OCI-LY1 (cell line): ENCODE data around the gene NACC2.

Source experiments
- H2AFZ ChIP-seq: fragments of 200-600 bp; sonication (generic), shearing (Covaris generic); 2 replicates; pipeline ENCODE4 v1.6.0; 2014; ENCODE audit warnings: antibody characterized with exemption, mild to moderate bottlenecking, low read length
- H3F3A ChIP-seq: fragments of 200-600 bp; sonication (generic), shearing (Covaris generic); 2 replicates; pipeline ENCODE4 v1.6.0; 2014; ENCODE audit warnings: mild to moderate bottlenecking, antibody characterized with exemption, low read length, moderate library complexity; ENCODE audit not compliant: insufficient read depth
- H3K27ac ChIP-seq: fragments of 200-600 bp; sonication (generic); 2 replicates; pipeline ENCODE4 v1.5.1; 2014; ENCODE audit warnings: low read length, mixed run types, mild to moderate bottlenecking, low read depth; ENCODE audit not compliant: poor library complexity, severe bottlenecking
- H3K27me3 ChIP-seq: fragments of 200-600 bp; sonication (generic); 2 replicates; pipeline ENCODE4 v1.6.0; 2014; ENCODE audit warnings: antibody characterized with exemption, mild to moderate bottlenecking, low read length, moderate library complexity; ENCODE audit not compliant: insufficient read depth
- H3K36me3 ChIP-seq: fragments of 200-600 bp; sonication (generic); 2 replicates; pipeline ENCODE4 v1.6.1; 2014; ENCODE audit warnings: mild to moderate bottlenecking, antibody characterized with exemption, low read length, moderate library complexity, mixed read lengths; ENCODE audit not compliant: insufficient read depth
- H3K4me1 ChIP-seq: fragments of 200-600 bp; sonication (generic); 2 replicates; pipeline ENCODE4 v1.5.1; 2014; ENCODE audit warnings: mild to moderate bottlenecking, low read length, moderate library complexity; ENCODE audit not compliant: insufficient read depth, severe bottlenecking
- H3K4me2 ChIP-seq: fragments of 200-600 bp; sonication (generic), shearing (Covaris generic); 2 replicates; pipeline ENCODE4 v1.6.1; 2014; ENCODE audit warnings: low read length
- H3K4me3 ChIP-seq: fragments of 200-600 bp; sonication (generic); 2 replicates; pipeline ENCODE4 v1.5.1; 2014; ENCODE audit warnings: low read length, low read depth, mild to moderate bottlenecking, mixed read lengths; ENCODE audit not compliant: poor library complexity, severe bottlenecking
- H3K79me2 ChIP-seq: fragments of 200-600 bp; shearing (Covaris generic); 2 replicates; pipeline ENCODE4 v1.6.1; 2016; ENCODE audit warnings: mixed run types, low read length, mixed read lengths; ENCODE audit not compliant: insufficient read depth
- H3K9ac ChIP-seq: fragments of 200-600 bp; sonication (generic), shearing (Covaris generic); 2 replicates; pipeline ENCODE4 v1.6.1; 2014; ENCODE audit warnings: mild to moderate bottlenecking, low read length, mixed read lengths
- H3K9me2 ChIP-seq: fragments of 200-600 bp; sonication (generic), shearing (Covaris generic); 2 replicates; pipeline ENCODE4 v1.6.1; 2014; ENCODE audit warnings: low read depth, mild to moderate bottlenecking, low read length, mixed read lengths
- H3K9me3 ChIP-seq: fragments of 200-600 bp; shearing (Covaris generic); 2 replicates; pipeline ENCODE4 v1.6.1; 2014; ENCODE audit warnings: low read length, mixed read lengths
- H4K20me1 ChIP-seq: fragments of 200-600 bp; sonication (generic), shearing (Covaris generic); 2 replicates; pipeline ENCODE4 v1.6.0; 2016; ENCODE audit warnings: mild to moderate bottlenecking, low read length; ENCODE audit not compliant: insufficient read depth
- CTCF ChIP-seq: fragments of 200-600 bp; sonication (generic), shearing (Covaris generic); IDR thresholded peaks from 2 replicates; pipeline ENCODE4 v1.5.1; 2017; ENCODE audit warnings: mild to moderate bottlenecking, antibody characterized with exemption, low read length, moderate library complexity, mixed read lengths
- EZH2 ChIP-seq: fragments of 200-600 bp; sonication (generic), shearing (Covaris generic); IDR thresholded peaks from 2 replicates; pipeline ENCODE4 v1.8.0; 2017; ENCODE audit warnings: borderline replicate concordance, mixed run types, mild to moderate bottlenecking, antibody characterized with exemption, low read length, moderate library complexity, mixed read lengths

Gene NACC2

GRCh38 chr9:136002215-136002614, 92.9 kb downstream of the NACC2 start:
- Histone ChIP-seq H3K4me1 (no peaks in the 10 kb centered on the region), H3K79me2 (no peaks in the 10 kb centered on the region), H3K4me3 (no peak overlapping the region), H3F3A (no peaks in the 10 kb centered on the region), H3K9me3 (no peaks in the 10 kb centered on the region), H3K9me2 (no peaks in the 10 kb centered on the region), H3K4me2 (no peak overlapping the region), H3K27ac (no peak overlapping the region), H3K9ac (no peak overlapping the region), H3K27me3 (peaks cover 8% of the 10 kb centered on the region; the same call in 1 of the 2 replicates), H2AFZ (no peak overlapping the region), H4K20me1 (no peaks in the 10 kb centered on the region), H3K36me3 (no peaks in the 10 kb centered on the region)
- no peak for TF ChIP-seq CTCF
- no peak for TF ChIP-seq EZH2

- Histone ChIP-seq H3K27me3 (peaks cover 6% of the 10 kb centered on the region; the same call in 1 of the 2 replicates), H3K79me2 (no peaks in the 10 kb centered on the region), H3F3A (no peaks in the 10 kb centered on the region), H3K4me3 (no peak overlapping the region), H3K27ac (no peak overlapping the region), H3K4me2 (no peak overlapping the region), H3K4me1 (no peaks in the 10 kb centered on the region), H3K36me3 (no peaks in the 10 kb centered on the region), H3K9me2 (no peaks in the 10 kb centered on the region), H2AFZ (no peak overlapping the region), H4K20me1 (no peaks in the 10 kb centered on the region), H3K9ac (no peak overlapping the region), H3K9me3 (no peaks in the 10 kb centered on the region)
- no peak for TF ChIP-seq EZH2
Measured at GRCh38 chr9:136001231-136001630, 93.9 kb downstream of the NACC2 start.

- TF ChIP-seq CTCF (no peak), EZH2 (no peak)
- Histone ChIP-seq H4K20me1 (no peaks in the 10 kb centered on the region), H3K4me1 (no peaks in the 10 kb centered on the region), H3K9me2 (no peaks in the 10 kb centered on the region), H3K4me2 (no peak overlapping the region), H3K27me3 (peaks cover 9% of the 10 kb centered on the region; the same call in 1 of the 2 replicates), H3K9ac (no peak overlapping the region), H3K79me2 (no peaks in the 10 kb centered on the region), H3K4me3 (no peak overlapping the region), H3K36me3 (no peaks in the 10 kb centered on the region), H3K27ac (no peak overlapping the region), H3F3A (no peaks in the 10 kb centered on the region), H2AFZ (no peak overlapping the region), H3K9me3 (no peaks in the 10 kb centered on the region)
Measured at GRCh38 chr9:135998410-135999071, 96.5 kb downstream of the NACC2 start.

- no peak overlapping the region for H2AFZ ChIP-seq
- H3K9ac ChIP-seq: no peak overlapping the region
- no peaks in the 10 kb centered on the region for H3F3A ChIP-seq
- H3K27ac ChIP-seq: no peak overlapping the region
- no peak overlapping the region for H3K4me3 ChIP-seq
- no peaks in the 10 kb centered on the region for H4K20me1 ChIP-seq
- peaks cover 3% of the 10 kb centered on the region for H3K4me1 ChIP-seq
- TF ChIP-seq EZH2: no peak
- no peak for TF ChIP-seq CTCF
- H3K9me3 ChIP-seq: no peaks in the 10 kb centered on the region
- no peak overlapping the region for H3K4me2 ChIP-seq
- peaks cover 9% of the 10 kb centered on the region; the same call in 1 of the 2 replicates for H3K27me3 ChIP-seq
- no peaks in the 10 kb centered on the region for H3K36me3 ChIP-seq
- no peaks in the 10 kb centered on the region for H3K79me2 ChIP-seq
- no peaks in the 10 kb centered on the region for H3K9me2 ChIP-seq
Measured at GRCh38 chr9:135998016-135998380, 97.1 kb downstream of the NACC2 start.
